ENCODE measurements around the gene EPHA6.

DNA sequence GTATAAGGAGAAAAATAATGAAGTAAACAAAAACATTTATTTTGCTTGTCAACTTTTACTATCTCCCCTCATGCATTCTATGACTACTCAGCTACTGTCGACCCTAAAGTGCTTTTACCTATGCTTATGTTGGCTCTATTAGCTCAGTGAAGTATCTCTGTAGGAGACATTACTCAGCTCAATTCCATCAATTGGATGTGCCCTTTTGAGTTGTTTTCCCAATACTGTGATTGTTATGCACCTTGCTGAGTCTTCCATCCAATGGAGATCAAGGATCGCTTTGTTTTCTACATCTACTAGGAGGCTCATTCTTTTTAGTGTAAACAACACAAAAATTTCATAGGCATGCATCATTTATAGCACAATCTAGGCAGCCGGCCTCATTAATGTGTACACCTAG, 546.4 kb downstream of the EPHA6 start:
- TF ChIP-seq FOXA1 (IDR thresholded peaks at IDR 0.05) (no peak), ELF4 (IDR thresholded peaks at IDR 0.05) (no peak), ARNT (IDR thresholded peaks at IDR 0.05) (no peak), BHLHE40 (IDR thresholded peaks at IDR 0.05; ENCODE audit: borderline replicate concordance) (no peak)

Measured in HEK293T (cell line).